HG03280 (cell line): ENCODE results near the gene FOSL1.

ENCODE experiments used
- ATAC-seq: cut with Tn5 transposase; IDR thresholded peaks from one replicate; pipeline ENCODE4 v1.9.1; 2021; ENCODE audit warnings: mild to moderate bottlenecking, moderate library complexity; ENCODE audit not compliant: unreplicated experiment

FOSL1 gene

GRCh38 chr11:65864706-65865471 is 35.3 kb downstream of the FOSL1 start:
- no peak for ATAC-seq

- ATAC-seq, result no peak
Measured at GRCh38 chr11:65863889-65864705, 36.1 kb downstream of the FOSL1 start.

- no peak for ATAC-seq
Measured at GRCh38 chr11:65862941-65863888, 37.0 kb downstream of the FOSL1 start.

- ATAC-seq, result no peak
Measured at GRCh38 chr11:65862191-65862735, 37.9 kb downstream of the FOSL1 start.

- ATAC-seq, result no peak
Measured at GRCh38 chr11:65861533-65862183, 38.5 kb downstream of the FOSL1 start.

- no peak for ATAC-seq
Measured at GRCh38 chr11:65861165-65861505, 39.1 kb downstream of the FOSL1 start.

- ATAC-seq, result peak; percentile 22
Measured at GRCh38 chr11:65860278-65861164, 39.7 kb downstream of the FOSL1 start, which contains the start of gene MUS81. Gene MUS81, plus strand, starts transcription at chr11:65860433. Its CDS starts 321 bp downstream, at chr11:65860754.

GRCh38 chr11:65859812-65860277 is 40.3 kb downstream of the FOSL1 start:
- no peak for ATAC-seq

- ATAC-seq, result peak; percentile 49
Measured at GRCh38 chr11:65859095-65859811, 40.9 kb downstream of the FOSL1 start.

- ATAC-seq, result no peak
Measured at GRCh38 chr11:65858681-65859087, 41.5 kb downstream of the FOSL1 start.

- peak; percentile 50 for ATAC-seq
Measured at GRCh38 chr11:65857853-65858680, 42.1 kb downstream of the FOSL1 start, which contains the start of gene CFL1. Gene CFL1, minus strand, starts transcription at chr11:65858180. Its CDS starts 81 bp downstream, at chr11:65858099.

GRCh38 chr11:65857500-65857852 is 42.7 kb downstream of the FOSL1 start:
- peak; percentile 5 for ATAC-seq

GRCh38 chr11:65856689-65857499 is 43.3 kb downstream of the FOSL1 start:
- peak; percentile 28 for ATAC-seq

- no peak for ATAC-seq
Measured at GRCh38 chr11:65855927-65856363, 44.2 kb downstream of the FOSL1 start.

- no peak for ATAC-seq
Measured at GRCh38 chr11:65854852-65855837, 45.0 kb downstream of the FOSL1 start.
